Testis (tissue), 2 donors: ENCODE data around the gene RBM3.
"Not testable (repeated sequence)": the region's sequence is repeated elsewhere in the genome, so short reads cannot be mapped to it uniquely, and the experiment has no call there.

Experiments
- CTCF ChIP-seq, 3 experiments: fragments of 450-650 bp in 2 of 3; fragments of 200-600 bp in 1 of 3; sonication (generic) in 1 of 3; IDR thresholded peaks; one replicate each; pipeline ENCODE4 v1.5.1; 2016 to 2019; ENCODE audit warnings: antibody characterized with exemption in 3 of 3, mild to moderate bottlenecking in 2 of 3, moderate library complexity in 1 of 3
- POLR2A ChIP-seq: fragments of 450-650 bp; IDR thresholded peaks from one replicate; pipeline ENCODE4 v1.6.1; 2017; ENCODE audit warnings: antibody characterized with exemption, mild to moderate bottlenecking, moderate library complexity

GRCh38 chrX:48555731-48556325 is 18.5 kb upstream of the RBM3 start:
- TF ChIP-seq CTCF (IDR thresholded peaks at IDR 0.05); POLR2A: not testable (repeated sequence)
